ENCODE measurements around the gene DEF6. TPM values are rescaled to one million over a fixed set of nuclear protein-coding genes. Genes with fewer than 3 reads are reported as not detected.

Gene DEF6
- total and polyA plus RNA-seq, 2 experiments from 2014 or later, result 5.1 to 7.2 TPM

DNA sequence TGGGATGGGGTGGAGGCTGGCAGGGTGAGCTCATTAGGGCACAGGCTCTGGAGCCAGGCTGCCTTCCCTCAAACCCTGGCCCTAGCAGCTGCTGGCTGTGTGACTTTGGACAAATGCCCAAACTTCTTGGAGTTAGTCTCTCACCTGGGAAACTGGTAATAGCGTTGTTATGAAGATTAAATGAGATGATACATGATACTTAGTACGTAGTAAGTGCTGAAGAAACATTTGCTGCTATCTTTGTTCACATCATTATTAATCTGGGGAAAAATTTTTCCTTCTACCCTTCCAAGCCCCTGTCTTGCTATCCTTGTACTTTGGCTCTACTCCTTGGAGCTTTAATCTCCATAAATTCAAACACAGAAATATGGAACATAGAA lies 22.4 kb downstream of the DEF6 start:
- no peak for TF ChIP-seq ZNF114 (CRISPR knock-in tag; IDR thresholded peaks at IDR 0.05)
- no peak for TF ChIP-seq STAT1 (IDR thresholded peaks at IDR 0.05; ENCODE audit: unreplicated experiment)
- no peak for TF ChIP-seq EZH2phosphoT487 (IDR thresholded peaks at IDR 0.05; ENCODE audit: unreplicated experiment)
- no peak for TF ChIP-seq POLR2AphosphoS5 (IDR thresholded peaks at IDR 0.05; ENCODE audit: low read depth)
- TF ChIP-seq, protein P1, sequence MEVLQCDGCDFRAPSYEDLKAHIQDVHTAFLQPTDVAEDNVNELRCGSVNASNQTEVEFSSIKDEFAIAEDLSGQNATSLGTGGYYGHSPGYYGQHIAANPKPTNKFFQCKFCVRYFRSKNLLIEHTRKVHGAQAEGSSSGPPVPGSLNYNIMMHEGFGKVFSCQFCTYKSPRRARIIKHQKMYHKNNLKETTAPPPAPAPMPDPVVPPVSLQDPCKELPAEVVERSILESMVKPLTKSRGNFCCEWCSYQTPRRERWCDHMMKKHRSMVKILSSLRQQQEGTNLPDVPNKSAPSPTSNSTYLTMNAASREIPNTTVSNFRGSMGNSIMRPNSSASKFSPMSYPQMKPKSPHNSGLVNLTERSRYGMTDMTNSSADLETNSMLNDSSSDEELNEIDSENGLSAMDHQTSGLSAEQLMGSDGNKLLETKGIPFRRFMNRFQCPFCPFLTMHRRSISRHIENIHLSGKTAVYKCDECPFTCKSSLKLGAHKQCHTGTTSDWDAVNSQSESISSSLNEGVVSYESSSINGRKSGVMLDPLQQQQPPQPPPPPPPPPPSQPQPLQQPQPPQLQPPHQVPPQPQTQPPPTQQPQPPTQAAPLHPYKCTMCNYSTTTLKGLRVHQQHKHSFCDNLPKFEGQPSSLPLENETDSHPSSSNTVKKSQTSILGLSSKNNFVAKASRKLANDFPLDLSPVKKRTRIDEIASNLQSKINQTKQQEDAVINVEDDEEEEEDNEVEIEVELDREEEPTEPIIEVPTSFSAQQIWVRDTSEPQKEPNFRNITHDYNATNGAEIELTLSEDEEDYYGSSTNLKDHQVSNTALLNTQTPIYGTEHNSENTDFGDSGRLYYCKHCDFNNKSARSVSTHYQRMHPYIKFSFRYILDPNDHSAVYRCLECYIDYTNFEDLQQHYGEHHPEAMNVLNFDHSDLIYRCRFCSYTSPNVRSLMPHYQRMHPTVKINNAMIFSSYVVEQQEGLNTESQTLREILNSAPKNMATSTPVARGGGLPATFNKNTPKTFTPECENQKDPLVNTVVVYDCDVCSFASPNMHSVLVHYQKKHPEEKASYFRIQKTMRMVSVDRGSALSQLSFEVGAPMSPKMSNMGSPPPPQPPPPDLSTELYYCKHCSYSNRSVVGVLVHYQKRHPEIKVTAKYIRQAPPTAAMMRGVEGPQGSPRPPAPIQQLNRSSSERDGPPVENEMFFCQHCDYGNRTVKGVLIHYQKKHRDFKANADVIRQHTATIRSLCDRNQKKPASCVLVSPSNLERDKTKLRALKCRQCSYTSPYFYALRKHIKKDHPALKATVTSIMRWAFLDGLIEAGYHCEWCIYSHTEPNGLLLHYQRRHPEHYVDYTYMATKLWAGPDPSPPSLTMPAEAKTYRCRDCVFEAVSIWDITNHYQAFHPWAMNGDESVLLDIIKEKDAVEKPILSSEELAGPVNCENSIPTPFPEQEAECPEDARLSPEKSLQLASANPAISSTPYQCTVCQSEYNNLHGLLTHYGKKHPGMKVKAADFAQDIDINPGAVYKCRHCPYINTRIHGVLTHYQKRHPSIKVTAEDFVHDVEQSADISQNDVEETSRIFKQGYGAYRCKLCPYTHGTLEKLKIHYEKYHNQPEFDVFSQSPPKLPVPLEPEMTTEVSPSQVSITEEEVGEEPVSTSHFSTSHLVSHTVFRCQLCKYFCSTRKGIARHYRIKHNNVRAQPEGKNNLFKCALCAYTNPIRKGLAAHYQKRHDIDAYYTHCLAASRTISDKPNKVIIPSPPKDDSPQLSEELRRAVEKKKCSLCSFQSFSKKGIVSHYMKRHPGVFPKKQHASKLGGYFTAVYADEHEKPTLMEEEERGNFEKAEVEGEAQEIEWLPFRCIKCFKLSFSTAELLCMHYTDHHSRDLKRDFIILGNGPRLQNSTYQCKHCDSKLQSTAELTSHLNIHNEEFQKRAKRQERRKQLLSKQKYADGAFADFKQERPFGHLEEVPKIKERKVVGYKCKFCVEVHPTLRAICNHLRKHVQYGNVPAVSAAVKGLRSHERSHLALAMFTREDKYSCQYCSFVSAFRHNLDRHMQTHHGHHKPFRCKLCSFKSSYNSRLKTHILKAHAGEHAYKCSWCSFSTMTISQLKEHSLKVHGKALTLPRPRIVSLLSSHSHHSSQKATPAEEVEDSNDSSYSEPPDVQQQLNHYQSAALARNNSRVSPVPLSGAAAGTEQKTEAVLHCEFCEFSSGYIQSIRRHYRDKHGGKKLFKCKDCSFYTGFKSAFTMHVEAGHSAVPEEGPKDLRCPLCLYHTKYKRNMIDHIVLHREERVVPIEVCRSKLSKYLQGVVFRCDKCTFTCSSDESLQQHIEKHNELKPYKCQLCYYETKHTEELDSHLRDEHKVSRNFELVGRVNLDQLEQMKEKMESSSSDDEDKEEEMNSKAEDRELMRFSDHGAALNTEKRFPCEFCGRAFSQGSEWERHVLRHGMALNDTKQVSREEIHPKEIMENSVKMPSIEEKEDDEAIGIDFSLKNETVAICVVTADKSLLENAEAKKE (CRISPR knock-in tag; IDR thresholded peaks at IDR 0.05), result no peak
- TF ChIP-seq ZNF331 (CRISPR knock-in tag; IDR thresholded peaks at IDR 0.05; ENCODE audit: low read depth), result no peak
- TF ChIP-seq, protein P2, sequence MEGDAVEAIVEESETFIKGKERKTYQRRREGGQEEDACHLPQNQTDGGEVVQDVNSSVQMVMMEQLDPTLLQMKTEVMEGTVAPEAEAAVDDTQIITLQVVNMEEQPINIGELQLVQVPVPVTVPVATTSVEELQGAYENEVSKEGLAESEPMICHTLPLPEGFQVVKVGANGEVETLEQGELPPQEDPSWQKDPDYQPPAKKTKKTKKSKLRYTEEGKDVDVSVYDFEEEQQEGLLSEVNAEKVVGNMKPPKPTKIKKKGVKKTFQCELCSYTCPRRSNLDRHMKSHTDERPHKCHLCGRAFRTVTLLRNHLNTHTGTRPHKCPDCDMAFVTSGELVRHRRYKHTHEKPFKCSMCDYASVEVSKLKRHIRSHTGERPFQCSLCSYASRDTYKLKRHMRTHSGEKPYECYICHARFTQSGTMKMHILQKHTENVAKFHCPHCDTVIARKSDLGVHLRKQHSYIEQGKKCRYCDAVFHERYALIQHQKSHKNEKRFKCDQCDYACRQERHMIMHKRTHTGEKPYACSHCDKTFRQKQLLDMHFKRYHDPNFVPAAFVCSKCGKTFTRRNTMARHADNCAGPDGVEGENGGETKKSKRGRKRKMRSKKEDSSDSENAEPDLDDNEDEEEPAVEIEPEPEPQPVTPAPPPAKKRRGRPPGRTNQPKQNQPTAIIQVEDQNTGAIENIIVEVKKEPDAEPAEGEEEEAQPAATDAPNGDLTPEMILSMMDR (conservative IDR thresholded peaks at IDR 0.05; ENCODE audit: low read depth in 2 of 2), result no peak
- TF ChIP-seq EZH2 (IDR thresholded peaks at IDR 0.05; ENCODE audit: low read depth, unreplicated experiment), result no peak
- no peak for TF ChIP-seq JUNB (IDR thresholded peaks at IDR 0.05; ENCODE audit: unreplicated experiment)
- no peak for TF ChIP-seq CREB1 (CRISPR knock-in tag; IDR thresholded peaks at IDR 0.05; ENCODE audit: low read depth)
- TF ChIP-seq, protein P3, sequence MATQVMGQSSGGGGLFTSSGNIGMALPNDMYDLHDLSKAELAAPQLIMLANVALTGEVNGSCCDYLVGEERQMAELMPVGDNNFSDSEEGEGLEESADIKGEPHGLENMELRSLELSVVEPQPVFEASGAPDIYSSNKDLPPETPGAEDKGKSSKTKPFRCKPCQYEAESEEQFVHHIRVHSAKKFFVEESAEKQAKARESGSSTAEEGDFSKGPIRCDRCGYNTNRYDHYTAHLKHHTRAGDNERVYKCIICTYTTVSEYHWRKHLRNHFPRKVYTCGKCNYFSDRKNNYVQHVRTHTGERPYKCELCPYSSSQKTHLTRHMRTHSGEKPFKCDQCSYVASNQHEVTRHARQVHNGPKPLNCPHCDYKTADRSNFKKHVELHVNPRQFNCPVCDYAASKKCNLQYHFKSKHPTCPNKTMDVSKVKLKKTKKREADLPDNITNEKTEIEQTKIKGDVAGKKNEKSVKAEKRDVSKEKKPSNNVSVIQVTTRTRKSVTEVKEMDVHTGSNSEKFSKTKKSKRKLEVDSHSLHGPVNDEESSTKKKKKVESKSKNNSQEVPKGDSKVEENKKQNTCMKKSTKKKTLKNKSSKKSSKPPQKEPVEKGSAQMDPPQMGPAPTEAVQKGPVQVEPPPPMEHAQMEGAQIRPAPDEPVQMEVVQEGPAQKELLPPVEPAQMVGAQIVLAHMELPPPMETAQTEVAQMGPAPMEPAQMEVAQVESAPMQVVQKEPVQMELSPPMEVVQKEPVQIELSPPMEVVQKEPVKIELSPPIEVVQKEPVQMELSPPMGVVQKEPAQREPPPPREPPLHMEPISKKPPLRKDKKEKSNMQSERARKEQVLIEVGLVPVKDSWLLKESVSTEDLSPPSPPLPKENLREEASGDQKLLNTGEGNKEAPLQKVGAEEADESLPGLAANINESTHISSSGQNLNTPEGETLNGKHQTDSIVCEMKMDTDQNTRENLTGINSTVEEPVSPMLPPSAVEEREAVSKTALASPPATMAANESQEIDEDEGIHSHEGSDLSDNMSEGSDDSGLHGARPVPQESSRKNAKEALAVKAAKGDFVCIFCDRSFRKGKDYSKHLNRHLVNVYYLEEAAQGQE (IDR thresholded peaks at IDR 0.05; ENCODE audit: unreplicated experiment), result no peak
- TF ChIP-seq, protein P4, sequence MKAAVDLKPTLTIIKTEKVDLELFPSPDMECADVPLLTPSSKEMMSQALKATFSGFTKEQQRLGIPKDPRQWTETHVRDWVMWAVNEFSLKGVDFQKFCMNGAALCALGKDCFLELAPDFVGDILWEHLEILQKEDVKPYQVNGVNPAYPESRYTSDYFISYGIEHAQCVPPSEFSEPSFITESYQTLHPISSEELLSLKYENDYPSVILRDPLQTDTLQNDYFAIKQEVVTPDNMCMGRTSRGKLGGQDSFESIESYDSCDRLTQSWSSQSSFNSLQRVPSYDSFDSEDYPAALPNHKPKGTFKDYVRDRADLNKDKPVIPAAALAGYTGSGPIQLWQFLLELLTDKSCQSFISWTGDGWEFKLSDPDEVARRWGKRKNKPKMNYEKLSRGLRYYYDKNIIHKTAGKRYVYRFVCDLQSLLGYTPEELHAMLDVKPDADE (IDR thresholded peaks at IDR 0.05), result no peak
- TF ChIP-seq NANOG (IDR thresholded peaks at IDR 0.05; ENCODE audit: borderline replicate concordance), result no peak
- no peak for DNase-seq (ENCODE audit: low spot score)
- H3K4me2 ChIP-seq, result no peak overlapping the region
- Mint-ChIP-seq H3K4me3 (no peak overlapping the region), H3K4me1 (peaks cover 16% of the 10 kb centered on the region), H3K9me3 (no peaks in the 10 kb centered on the region), H3K27me3 (ENCODE audit: insufficient read depth, low read depth, poor library complexity) (peaks cover 28% of the 10 kb centered on the region), H3K27ac (no peak overlapping the region), H3K36me3 (ENCODE audit: low read depth) (peaks cover 3% of the 10 kb centered on the region; the same call in 1 of the 3 replicates)
- H3K4me3 ChIP-seq, result no peak overlapping the region
- ATAC-seq, result no peak
- H3F3A ChIP-seq (replicated peaks; ENCODE audit: low read depth), result 0 out of 2 replicates have a peak, but pooled peaks cover 3% of the 10 kb centered on the region
- H3K9me2 ChIP-seq (ENCODE audit: insufficient read depth), result no peaks in the 10 kb centered on the region
- peaks cover 22% of the 10 kb centered on the region for H3K27me3 ChIP-seq (ENCODE audit: insufficient read depth)
- H3K79me2 ChIP-seq (replicated peaks; ENCODE audit: insufficient read depth), result no peaks in the 10 kb centered on the region
- no peak overlapping the region for H2AFZ ChIP-seq
- no peaks in the 10 kb centered on the region for H3K36me3 ChIP-seq (ENCODE audit: insufficient read depth)
- no peak overlapping the region for H3K27ac ChIP-seq (ENCODE audit: low read depth)
- no peaks in the 10 kb centered on the region for H4K20me1 ChIP-seq (replicated peaks; ENCODE audit: insufficient read depth)
- H3K4me1 ChIP-seq (ENCODE audit: insufficient read depth), result peaks cover 17% of the 10 kb centered on the region

All from GM23338 (cell line).